Neural progenitor cell (in vitro differentiated cells): ENCODE data around the gene F9.

ENCODE experiments used
- EZH2 ChIP-seq: fragments of 200-600 bp; sonication (generic); IDR thresholded peaks from 2 replicates; pipeline ENCODE4 v1.6.1; 2017; ENCODE audit warnings: antibody characterized with exemption, mild to moderate bottlenecking, moderate library complexity
- EZH2phosphoT487 ChIP-seq: fragments of 200-600 bp; sonication (generic); IDR thresholded peaks from 2 replicates; pipeline ENCODE4 v1.6.1; 2017; ENCODE audit warnings: antibody characterized with exemption
- TF ChIP-seq, protein P1 (sequence below): fragments of 200-600 bp; sonication (generic); IDR thresholded peaks from 2 replicates; pipeline ENCODE4 v1.5.1; 2017; ENCODE audit warnings: antibody characterized with exemption, mild to moderate bottlenecking

- TF ChIP-seq, protein P1, sequence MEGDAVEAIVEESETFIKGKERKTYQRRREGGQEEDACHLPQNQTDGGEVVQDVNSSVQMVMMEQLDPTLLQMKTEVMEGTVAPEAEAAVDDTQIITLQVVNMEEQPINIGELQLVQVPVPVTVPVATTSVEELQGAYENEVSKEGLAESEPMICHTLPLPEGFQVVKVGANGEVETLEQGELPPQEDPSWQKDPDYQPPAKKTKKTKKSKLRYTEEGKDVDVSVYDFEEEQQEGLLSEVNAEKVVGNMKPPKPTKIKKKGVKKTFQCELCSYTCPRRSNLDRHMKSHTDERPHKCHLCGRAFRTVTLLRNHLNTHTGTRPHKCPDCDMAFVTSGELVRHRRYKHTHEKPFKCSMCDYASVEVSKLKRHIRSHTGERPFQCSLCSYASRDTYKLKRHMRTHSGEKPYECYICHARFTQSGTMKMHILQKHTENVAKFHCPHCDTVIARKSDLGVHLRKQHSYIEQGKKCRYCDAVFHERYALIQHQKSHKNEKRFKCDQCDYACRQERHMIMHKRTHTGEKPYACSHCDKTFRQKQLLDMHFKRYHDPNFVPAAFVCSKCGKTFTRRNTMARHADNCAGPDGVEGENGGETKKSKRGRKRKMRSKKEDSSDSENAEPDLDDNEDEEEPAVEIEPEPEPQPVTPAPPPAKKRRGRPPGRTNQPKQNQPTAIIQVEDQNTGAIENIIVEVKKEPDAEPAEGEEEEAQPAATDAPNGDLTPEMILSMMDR = no peak
- TF ChIP-seq EZH2phosphoT487 (no peak), EZH2 (no peak)
Observed at GRCh38 chrX:139542652-139543051, 12.1 kb downstream of the F9 start.
